ENCODE results near the gene IER3.
A peak's percentile ranks its signal among the peaks of the same experiment; 100 is the strongest.
"Not testable (repeated sequence)": the region's sequence is repeated elsewhere in the genome, so short reads cannot be mapped to it uniquely, and the experiment has no call there.

IER3 gene

DNA sequence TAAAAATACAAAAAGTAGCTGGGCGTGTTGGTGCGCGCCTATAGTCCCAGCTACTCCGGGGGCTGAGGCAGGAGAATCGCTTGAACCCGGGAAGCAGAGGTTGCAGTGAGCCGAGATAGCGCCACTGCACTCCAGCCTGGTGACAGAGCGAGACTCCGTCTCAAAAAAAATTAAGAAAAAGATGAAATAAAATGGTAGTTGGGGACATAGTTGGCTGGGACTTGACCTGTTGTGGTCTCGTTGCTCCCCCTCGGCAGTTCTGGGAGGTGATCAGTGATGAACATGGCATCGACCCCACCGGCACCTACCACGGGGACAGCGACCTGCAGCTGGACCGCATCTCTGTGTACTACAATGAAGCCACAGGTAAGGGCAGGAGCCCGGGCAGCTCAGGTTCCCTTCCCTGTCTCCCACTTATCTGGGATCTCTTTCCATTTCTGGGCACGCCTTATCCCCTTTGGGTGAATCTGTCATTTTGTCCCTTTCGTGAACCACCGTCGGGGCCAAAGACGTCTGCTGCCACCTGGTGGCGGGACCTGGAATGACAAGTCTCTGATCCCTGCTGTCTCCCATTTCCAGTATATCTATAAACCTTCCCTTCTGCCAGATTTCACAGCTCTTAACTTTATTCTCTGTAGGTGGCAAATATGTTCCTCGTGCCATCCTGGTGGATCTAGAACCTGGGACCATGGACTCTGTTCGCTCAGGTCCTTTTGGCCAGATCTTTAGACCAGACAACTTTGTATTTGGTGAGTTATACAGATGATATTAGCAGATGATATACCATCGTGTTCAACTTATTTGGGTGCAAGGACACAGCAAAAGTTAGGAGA lies 21.9 kb downstream of the IER3 start:
- DNase-seq: peak; percentile 83

DNA sequence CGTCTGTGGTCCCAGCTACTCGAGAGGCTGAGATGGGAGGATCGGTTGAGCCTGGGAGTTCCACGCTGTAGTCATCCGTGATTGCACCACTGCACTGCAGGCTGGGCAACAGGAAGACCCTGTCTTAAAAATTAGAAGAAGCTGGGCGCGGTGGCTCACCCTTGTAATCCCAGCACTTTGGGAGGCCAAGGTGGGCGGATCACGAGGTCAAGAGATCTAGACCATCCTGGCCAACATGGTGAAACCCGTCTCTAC lies 22.4 kb downstream of the IER3 start:
- DNase-seq: not testable (repeated sequence)

DNA sequence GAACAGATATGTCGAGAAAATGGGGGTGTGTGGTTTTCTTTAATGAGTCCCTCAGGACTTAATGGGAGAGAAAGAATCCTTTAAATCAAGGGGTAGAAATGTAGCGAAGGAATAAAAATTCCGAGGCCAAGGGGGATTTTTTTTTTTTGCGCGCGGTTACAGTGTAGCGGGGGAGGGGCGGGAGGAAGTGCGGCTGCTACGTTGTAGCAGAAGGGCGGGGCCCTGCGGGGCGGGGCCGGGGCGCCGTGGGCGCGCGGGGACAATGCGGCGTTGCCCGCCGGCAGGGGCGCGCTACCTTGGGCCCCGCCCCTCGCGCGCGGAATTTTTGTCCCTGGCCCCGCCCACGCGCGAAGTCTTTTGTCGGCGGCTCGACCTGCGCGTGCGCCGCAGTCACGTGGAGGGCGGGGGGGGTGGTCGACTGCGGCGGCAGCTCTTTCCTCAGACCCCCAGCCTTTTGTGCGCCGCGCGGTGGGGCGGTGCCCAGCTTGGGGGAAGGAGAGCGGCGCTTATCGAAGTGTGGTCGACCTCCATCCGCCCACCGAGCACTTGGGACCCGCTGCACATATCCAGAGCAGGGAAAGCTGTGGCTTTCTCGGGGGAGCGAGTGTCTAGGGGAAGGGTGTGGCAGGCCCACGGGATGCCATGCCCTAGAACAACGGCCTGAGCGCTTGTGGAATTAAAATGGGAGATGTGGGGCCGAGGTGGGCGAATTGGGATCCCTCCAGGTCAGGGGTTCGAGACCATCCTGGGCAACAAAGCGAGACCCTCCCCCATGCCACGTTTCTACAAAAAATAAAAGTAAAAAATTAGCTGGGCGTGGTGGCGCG lies 22.9 kb downstream of the IER3 start:
- DNase-seq: peak; percentile 94

DNA sequence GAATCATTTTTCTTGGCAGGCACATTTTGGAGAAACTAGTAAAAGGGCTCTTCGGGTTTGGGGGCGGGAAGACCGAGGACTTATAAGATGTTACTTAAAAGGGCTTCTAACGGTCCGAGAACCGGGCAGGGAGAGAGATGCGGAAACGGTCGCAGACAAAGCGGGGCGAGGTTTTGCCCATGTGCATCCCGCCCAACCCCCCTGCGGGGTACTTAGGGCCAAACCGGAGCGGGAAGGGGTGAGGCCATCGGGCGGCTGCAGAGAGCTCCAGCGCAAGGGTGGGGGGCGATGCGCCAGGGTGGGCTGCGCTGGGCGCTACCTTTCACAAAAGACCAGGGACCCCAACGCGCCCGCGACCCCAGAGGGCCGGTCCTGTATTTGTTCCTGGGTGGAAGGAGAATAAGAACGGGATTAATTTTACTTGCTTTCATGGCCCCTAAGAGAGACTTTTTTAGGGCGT lies 23.6 kb downstream of the IER3 start:
- DNase-seq: peak; percentile 80

DNA sequence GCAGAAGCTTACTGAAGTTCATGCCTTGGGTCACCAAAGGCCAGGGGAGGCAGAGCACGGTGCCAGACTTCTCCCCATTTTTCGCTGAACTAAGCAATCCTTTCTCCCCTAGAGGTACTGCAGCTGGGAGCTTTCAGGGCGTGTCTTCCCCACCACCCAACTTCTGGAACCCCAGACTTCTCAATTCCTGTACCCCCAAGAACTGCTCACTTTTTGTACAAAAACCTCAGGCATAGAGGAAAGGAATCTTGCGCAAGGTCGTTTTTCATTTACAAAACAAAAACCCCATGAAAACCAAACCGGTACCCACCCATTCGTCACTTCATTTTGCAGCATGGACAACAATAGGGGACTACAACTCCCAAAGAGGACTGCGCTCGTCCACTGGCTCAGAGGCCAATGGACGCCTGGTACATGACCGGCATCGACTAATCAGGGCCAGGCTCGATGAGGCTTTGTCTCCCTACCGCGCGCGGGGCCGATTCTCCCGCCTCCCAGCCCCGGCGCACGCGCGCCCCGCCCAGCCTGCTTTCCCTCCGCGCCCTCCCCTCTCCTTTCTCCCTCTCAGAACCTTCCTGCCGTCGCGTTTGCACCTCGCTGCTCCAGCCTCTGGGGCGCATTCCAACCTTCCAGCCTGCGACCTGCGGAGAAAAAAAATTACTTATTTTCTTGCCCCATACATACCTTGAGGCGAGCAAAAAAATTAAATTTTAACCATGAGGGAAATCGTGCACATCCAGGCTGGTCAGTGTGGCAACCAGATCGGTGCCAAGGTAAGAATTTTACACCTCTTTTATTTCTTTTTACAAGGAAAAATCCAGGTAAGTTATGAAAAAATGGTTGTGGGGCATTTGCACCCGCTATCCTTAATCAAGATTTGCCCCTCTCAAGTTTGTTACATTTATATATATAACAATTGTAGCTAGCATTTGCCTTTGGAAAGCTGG lies 24.3 kb downstream of the IER3 start, which contains the start of gene TUBB:
TUBB (plus strand) TSS at position 562 of the 947 bp plus-strand sequence; CDS start at position 717, 155 bp downstream.
- DNase-seq: peak; percentile 98

DNA sequence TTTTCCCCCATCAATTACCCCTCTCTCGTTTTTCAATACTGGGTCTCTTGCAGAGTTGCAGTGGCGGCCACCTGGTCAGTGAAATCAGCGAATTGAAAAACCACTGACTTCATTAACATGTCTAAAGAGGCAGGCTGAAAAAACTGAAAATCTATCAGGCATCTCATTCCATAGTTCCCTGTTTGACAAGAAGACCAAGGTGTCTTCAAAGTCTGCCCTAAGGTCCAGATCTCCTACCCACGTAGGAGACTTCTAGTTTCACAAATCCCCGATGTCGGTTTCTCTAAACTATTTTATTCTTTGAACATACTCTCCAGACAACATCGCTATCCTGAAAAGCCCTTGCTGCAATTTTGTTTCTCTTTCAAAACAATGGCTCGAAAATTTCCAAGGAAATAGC lies 25.0 kb downstream of the IER3 start:
- no peak for DNase-seq

DNA sequence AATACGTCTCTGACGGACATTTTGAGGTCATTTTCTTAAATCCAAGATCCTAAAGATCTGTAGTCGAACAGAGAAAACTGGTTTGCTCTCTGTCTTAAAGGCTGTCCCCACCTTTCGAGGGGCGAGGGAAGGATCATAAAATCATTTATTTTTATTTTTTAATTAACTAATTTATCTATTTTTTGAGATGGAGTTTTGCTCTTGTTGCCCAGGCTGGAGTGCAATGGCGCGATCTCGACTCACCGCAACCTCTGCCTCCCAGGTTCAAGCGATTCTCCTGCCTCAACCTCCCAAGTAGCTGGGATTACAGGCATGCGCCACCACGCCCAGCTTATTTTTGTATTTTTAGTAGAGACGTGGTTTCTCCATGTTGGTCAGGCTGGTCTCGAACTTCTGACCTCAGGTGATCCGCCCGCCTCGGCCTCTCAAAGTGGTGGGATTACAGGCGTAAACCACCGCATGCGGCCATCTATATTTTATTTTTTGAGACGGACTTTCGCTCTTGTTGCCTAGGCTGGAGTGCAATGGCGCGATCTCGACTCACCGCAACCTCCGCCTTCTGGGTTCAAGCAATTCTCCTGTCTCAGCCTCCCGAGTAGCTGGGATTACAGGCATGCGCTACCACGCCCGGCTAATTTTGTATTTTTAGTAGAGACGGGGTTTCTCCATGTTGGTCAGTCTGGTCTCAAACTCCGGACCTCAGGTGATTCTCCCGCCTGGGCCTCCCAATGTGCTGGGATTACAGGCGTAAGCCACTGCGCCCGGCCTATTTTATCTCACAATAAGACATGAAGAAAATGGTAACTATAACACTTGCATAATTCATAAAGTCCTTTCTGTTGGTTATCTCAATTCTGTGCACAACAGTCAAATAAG lies 26.3 kb downstream of the IER3 start:
- not testable (repeated sequence) for DNase-seq

DNA sequence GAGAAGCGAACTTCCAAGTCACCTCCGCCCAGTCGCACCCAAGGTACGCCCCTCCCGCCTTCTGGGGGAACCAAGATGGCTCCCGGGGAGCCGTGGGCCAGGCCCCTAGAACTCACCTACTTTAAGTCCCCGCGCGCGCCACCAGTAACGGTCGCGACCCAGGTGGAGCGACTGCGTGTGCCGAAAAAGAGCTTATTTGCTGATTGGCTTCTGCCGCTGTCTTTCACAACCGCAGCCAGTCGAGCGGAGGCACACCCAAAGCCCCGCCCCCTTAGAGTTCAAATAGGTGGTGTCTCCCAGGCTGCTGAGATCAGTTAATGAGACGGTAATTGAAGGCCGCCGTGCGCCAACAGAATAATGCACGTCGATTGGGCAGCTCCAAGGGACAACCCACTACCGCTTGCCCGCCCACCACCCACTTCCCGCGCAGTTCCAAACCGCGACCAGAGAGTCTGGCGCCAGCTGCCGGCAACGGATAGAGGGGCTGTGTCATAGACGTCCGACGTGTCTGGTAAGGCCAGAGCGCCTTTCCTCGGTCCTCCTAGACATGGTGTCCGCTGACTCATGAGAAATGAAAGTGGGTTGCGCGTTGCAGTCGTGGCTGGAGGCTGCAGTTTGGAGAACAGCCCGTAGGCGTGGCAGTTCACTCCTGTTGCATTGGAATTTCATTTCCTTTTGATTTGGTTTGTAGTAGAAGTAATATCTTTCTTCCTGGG lies 27.1 kb downstream of the IER3 start, which contains the start of gene MDC1:
MDC1 (minus strand) TSS at position 153 of the 716 bp plus-strand sequence. CDS start 2,106 bp downstream, outside the sequence.
- DNase-seq: peak; percentile 100

DNA sequence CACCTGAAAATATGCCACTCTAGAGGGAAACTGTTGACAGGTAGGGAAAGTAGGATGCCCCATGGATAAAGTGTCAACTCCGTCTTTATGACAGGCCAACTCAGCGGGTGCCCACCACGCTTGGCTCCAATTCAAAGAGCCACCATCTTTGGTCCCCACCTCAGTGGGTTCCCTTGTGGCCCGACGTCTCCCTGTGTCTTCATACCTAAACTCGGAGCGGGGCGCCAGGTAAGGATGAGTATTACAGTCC lies 27.5 kb downstream of the IER3 start:
- DNase-seq: no peak

DNA sequence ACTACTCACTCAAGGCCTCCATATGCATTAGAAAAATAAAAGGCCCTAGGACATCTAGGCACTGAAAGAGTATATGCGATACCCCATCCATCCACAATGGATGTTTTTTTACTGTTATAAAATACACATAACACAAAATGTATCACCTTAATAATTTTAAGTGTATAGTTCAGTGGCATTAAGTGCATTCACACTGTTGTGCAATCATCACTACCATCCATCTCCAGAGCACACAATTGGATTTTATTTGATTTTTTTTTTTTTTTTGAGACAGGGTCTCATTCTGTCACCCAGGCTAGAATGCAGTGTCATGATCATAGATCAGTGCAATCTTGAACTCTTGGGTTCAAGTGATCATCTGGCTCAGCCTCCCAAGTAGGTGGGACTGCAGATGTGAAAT lies 30.1 kb downstream of the IER3 start:
- no peak for DNase-seq

DNA sequence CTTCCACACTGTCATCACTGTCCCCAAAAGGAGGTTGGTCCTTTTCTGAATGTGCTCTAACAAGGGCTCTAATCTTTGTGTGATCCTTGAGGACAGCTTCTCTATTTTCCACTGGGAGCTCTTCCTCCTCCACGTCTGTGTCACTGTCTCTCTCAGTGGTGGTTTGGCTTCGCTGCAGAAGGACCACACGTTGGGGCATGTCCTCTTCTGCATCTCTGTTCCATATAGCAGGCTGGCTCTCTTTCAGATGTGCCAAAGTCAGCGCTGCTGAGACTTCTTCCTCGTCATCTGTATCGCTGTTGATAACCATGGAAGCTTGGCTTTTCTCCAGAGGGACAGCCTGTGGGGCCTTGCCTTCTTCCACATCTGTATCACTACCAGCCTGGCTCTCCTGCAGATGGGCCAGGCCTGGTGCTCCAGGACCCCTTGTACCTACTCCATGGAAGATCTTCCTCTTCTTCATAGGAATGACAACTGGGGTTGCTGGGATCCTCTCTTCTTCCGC lies 31.9 kb downstream of the IER3 start:
- no peak for DNase-seq

DNA sequence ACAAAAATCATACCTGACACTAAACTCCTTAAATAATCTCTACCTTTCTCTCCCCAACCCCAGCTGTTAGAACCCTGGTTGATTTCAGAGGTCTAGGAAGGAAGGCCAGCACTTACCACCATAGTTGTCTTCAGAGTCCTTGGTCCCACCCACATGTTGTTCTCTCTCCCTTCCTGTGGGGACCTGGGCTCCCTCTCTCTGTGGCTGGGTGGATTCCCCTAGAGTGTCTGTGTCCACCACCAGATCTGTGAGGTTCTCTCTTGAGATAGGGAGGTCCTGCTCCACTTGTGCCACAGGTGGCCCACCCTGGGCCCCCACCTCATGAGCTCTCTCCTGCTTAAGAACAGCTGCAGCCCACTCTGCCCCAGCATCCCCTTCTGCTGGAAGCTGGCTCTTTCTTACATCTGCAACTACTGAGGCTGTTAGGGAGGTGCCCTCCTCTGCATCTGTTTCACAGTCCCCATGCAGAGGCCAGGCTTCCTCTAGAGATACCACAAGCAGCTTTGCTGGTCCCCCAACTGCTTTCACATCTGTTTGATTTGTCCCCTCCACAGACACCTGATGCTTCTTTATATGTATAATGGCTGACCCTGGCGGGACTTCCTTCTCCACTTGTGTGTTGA lies 32.5 kb downstream of the IER3 start:
- DNase-seq: no peak

DNA sequence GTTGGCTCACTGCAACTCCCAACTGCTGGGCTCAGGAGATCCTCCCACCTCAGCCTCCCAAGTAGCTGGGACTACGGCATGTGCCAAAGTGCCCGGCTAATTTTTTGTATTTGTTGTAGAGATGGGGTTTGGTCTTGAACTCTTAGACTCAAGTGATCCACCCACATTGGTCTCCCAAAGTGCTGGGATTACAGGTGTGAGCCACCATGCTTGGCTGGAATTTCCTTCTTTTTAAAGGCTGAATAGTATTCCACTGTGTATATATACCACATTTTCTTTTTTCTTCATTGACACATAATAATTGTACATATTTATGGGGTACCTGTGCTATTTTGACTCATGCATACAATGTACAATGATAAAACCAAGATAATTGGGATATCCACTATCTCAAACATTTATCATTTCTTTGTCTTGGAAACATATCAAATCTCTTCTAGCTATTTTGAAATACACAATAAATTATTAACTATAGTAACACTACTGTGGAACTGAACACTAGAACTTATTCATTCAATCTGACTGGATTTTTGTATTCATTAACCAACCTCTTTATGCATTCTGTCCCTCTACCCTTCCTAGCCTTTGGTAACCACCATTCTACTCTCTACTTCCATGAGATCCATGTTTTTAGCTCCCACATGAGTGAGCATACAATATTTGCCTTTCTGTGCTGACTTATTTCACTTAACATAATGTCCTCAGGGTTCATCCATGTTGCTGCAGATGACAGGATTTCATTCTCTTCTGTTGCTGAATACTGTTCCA lies 35.1 kb downstream of the IER3 start:
- no peak for DNase-seq

DNA sequence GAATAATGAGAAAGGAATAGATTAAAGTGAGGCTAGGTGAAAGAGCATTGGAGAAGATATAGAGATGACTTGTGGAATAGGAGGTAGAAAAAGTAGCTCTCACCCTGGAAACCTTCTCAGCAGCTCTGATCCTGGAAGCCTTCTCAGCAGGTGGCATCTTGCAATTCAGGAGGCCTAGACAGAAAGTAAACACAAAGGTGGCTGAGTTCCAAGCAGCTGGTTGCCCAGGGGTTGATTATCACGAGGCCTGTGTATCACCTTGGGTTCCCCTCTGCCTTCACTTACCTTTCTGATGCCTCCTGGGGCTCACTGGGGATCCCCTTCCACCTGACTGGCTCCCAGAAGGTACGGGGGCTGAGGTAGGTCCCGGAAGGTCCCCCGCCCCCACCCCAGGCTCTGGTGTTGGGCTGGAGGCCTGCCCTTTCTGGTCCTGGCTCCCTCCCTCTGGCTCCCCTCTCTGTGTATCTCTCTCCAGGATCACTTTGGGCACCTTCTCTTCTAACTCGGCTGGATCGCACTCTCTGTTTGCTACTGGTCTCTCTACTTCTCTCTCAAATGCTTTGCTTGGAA lies 37.0 kb downstream of the IER3 start:
- no peak for DNase-seq

DNA sequence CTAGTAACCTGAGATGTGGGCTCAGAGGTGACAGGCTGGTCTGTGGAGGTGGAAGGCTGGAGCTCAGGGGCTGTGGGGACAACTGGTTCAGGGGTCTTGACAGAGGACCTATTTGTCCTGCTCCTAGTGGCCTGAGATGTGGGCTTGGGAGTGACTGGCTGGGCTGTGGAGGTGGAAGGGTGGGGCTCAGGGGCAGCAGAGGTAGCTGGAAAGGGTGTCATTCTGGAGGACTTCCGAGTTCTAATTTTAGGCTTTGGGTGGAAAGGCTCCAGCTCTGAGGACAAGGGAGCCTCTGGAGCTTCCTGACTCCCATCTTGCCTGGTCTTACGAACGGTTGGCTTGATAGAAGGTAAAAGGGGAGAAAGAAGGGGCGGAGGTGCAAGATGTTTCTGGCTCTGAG lies 38.7 kb downstream of the IER3 start:
- no peak for DNase-seq

DNA sequence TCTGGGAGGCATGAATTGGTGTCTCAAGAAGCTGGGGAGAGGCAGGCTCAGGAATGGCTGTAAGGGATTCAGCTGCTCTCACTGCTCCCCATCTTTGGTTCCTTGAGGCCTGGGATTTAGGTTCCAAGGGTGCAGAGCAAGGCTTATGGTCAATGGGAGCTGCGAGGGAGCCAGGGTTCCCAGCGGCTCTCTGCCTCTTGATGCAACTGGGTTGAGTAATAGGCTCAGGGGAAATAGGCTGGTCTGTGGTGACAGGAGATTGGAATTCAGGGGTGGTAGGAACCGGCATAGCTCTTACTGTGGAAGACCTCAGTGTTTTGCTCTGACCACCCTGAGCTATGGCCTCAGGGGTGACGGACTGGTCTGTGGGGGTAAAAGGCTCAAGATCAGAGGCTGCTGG lies 40.5 kb downstream of the IER3 start:
- DNase-seq: no peak

DNA sequence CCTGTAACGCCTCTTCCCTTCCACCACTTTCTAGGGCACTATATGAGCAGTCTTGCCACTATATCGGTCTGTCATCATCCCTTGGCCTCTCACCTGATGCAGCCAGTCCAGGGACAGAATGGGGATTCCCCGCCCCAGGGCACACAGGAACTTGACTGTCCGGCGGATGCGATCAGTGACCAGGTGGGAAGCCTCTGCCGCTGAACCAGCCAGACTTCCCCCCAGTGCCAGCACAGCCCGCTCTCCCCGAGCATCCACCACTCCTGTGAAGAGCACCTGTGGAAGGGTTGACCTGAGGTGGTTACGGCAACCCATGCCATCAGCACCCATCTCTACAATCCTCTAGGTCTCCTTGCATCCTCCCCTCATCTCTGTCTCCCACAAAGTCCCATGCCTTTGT lies 41.3 kb downstream of the IER3 start:
- no peak for DNase-seq

DNA sequence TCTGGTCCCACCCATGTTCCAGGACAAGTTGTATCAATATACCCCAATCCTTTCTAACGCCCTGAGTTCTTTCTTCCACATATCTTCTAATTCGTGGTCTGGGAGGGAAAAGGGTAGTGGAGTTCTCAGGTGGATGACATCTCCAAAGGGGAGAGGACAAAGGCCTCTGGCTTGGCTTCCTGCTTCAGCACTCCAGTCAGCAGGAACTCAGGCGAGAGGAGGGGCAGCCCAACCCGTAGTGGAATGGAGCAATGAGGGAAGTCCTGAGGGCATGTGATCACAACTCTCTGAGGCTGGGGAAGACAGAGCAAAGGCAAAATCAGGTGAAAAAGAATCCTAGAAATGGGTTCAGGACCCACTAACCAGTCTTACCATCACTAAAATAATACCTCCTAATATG lies 44.0 kb downstream of the IER3 start:
- DNase-seq: no peak

DNA sequence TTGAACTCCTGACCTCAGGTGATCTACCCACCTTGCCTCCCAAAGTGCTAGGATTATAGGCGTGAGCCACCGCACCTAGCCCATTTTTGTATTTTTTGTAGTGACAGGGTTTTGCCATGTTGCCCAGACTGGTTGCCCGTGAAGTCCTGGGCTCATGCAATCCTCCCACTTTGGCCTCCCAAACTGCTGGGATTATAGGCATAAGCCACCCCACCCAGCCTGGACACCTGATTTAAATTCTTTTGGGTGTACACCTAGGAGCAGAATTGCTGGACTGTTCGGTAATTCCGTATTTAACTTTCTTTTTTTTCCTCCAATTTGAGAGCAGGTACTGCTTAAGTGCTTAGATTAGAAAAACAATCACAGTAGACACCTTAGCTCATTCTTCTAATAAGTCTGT lies 47.9 kb downstream of the IER3 start:
- DNase-seq: no peak

Data from right hindlimb (tissue), 1 donor.